ENCODE measurements around the gene LRP1B.

- TF ChIP-seq CTCF (conservative IDR thresholded peaks at IDR 0.05 in 1 of 2, IDR thresholded peaks at IDR 0.05 in 1 of 2; ENCODE audit: low read depth in 1 of 2, low read length in 2 of 2): no peak
- no peak for TF ChIP-seq EZH2 (IDR thresholded peaks at IDR 0.05; ENCODE audit: low read length, missing control alignments)
These were observed 45.1 kb upstream of the LRP1B start for GRCh38 chr2:142175813-142176338.

Measured in fibroblast of lung (primary cell).